Measurements from ENCODE around the gene TEKTIP1. TPM values are rescaled to one million over a fixed set of nuclear protein-coding genes. Genes with fewer than 3 reads are reported as not detected.

Gene TEKTIP1
- total and polyA plus RNA-seq, 9 of the 15 experiments (the other 6 are each of a cell fraction or from before 2014, with no cell fraction given), result 0.66 TPM; not detected in 8

DNA sequence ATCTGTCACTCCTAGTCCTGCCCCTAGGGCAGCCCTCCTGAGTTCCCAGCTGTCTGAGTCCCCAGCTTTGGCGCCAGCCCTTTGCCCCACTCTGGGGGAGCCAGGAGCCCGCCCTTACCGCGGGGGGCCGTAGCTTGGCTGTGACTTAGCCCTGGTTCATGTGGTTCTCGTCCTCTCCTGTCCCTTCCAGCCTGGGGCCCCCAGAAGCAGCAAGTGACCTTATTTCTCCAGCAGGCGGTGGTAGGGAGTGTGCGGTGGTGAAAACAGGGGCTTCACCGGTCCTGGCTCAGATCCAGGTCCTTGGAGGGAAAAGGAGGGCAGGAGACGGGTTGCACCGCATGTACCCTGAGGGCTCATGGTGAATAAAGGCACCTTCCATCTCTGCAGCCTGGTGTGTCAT lies 54.2 kb downstream of the TEKTIP1 start:
- no peak overlapping the region for H3K4me3 ChIP-seq
- WGBS (ENCODE audit: insufficient coverage, low coverage, missing lambda C conversion rate), result 77% methylated on average over 6 of the region's 11 CpGs
- ChIA-PET POLR2A (interaction anchor here (0.8 to 3.1 kb wide), 3 partner anchors 8 to 15 kb away, joined by 3 to 29 read pairs (median 6); partner anchors contain the start of genes GIPC3 and TBXA2R), CTCF (ENCODE audit: low intra/inter-chr PET ratio) (no interaction called here)
- H3K36me3 ChIP-seq (ENCODE audit: control insufficient read depth, insufficient read depth, low read length), result peaks cover 6% of the 10 kb centered on the region; the same call in 1 of the 3 replicates
- in situ Hi-C loops (cut with MboI), result no loop called here
- no peaks in the 10 kb centered on the region for H4K20me1 ChIP-seq (replicated peaks; ENCODE audit: control insufficient read depth, insufficient read depth, low read length)
- H3K79me2 ChIP-seq (ENCODE audit: control insufficient read depth, insufficient read depth, low read length), result no peaks in the 10 kb centered on the region
- ATAC-seq (no peak), FAIRE-seq (no peak), DNase-seq (ENCODE audit: extremely low read depth in 1 of 4, low spot score in 3 of 4) (no peak)
- H3K4me2 ChIP-seq (ENCODE audit: insufficient read depth, low read length), result no peak overlapping the region
- no peak overlapping the region for H3K9ac ChIP-seq (ENCODE audit: insufficient read depth in 1 of 2, low read depth in 2 of 2, low read length in 2 of 2)
- H3K27me3 ChIP-seq (ENCODE audit: control insufficient read depth in 2 of 2, insufficient read depth in 2 of 2, low read length in 2 of 2), result no peaks in the 10 kb centered on the region
- H3K9me3 ChIP-seq (replicated peaks; ENCODE audit: control insufficient read depth, insufficient read depth, low read depth, low read length), result peaks cover 14% of the 10 kb centered on the region
- no peak overlapping the region for H2AFZ ChIP-seq (ENCODE audit: low read depth, low read length)
- H3K27ac ChIP-seq (ENCODE audit: extremely low read depth, low read depth, low read length), result no peak overlapping the region
- intact Hi-C loops (cut with micrococcal nuclease), result no loop called here
- peaks cover 0 to 14% of the 10 kb centered on the region in 2 experiments; a peak in 1 of 5 replicates for H3K4me1 ChIP-seq (replicated peaks in 1 of 2; ENCODE audit: control insufficient read depth in 2 of 2, insufficient read depth in 2 of 2, low read length in 2 of 2)
- no peaks in the 10 kb centered on the region for H3K9me1 ChIP-seq (ENCODE audit: control insufficient read depth, insufficient read depth, low read length)
- TF ChIP-seq POLR2G (IDR thresholded peaks at IDR 0.05; ENCODE audit: low read depth, low read length) (peak; percentile 69), SUPT5H (IDR thresholded peaks at IDR 0.05) (0 out of 2 replicates have a peak, but pooled peaks have one; percentile 27), ZFPM2 (CRISPR knock-in tag; IDR thresholded peaks at IDR 0.05) (no peak), POLR2AphosphoS2 (IDR thresholded peaks at IDR 0.05; ENCODE audit: low read length) (peak; percentile 46; the same call in 1 of the 2 replicates), NFIC (IDR thresholded peaks at IDR 0.05) (peak; percentile 74)
- no TSS peak for BruUV-seq (replicated peaks)

Small RNA genes within 50 kb of the gene (small RNA-seq; reads per million reads assigned to genes)
- gene AC005786.1 (not detected), gene RF00212 (not detected)

Other genes starting within 250 kb of the TEKTIP1 start
Only the 7 nearest of the 16 such genes appear.
- 0.45 and 1.2 TPM in 2 replicates for gene SMIM24, start 58.6 kb upstream of the TEKTIP1 start, total RNA-seq (2014; rRNA removed)
- gene SMIM24, start 58.6 kb upstream of the TEKTIP1 start, total RNA-seq (2014; rRNA removed; fragmentation: Illumina TruSeq; extraction: Trizol), result 0.73 and 1.1 TPM in 2 replicates
- gene SMIM24, start 58.6 kb upstream of the TEKTIP1 start, total RNA-seq (2015; rRNA removed; fragmentation: Illumina TruSeq; extraction: Trizol), result not detected in 2 replicates
- gene SMIM24, start 58.6 kb upstream of the TEKTIP1 start, total RNA-seq (2021), result 1.1 and 1.4 TPM in 2 replicates
- gene SMIM24, start 58.6 kb upstream of the TEKTIP1 start, polyA plus RNA-seq (2011; rRNA removed), result 12.3 and 12.9 TPM in 2 replicates
- 2.9 and 3.0 TPM in 2 replicates for gene SMIM24, start 58.6 kb upstream of the TEKTIP1 start, polyA plus RNA-seq (2014; fragmentation: Illumina TruSeq; extraction: Trizol)
- gene SMIM24, start 58.6 kb upstream of the TEKTIP1 start, polyA plus RNA-seq (2014; fragmentation: Nextera tagmentation; extraction: Ambion mirVana), result 1 to 10 TPM in 1 of 2 experiments, under 1 TPM in 1; 0.86 to 1.8 TPM
- gene SMIM24, start 58.6 kb upstream of the TEKTIP1 start, polyA plus RNA-seq (2014; rRNA removed), result 0.77 and 1.6 TPM in 2 replicates
- not detected in 2 replicates for gene SMIM44, start 55.7 kb upstream of the TEKTIP1 start, total RNA-seq (2014; rRNA removed)
- not detected in 2 replicates for gene SMIM44, start 55.7 kb upstream of the TEKTIP1 start, total RNA-seq (2014; rRNA removed; fragmentation: Illumina TruSeq; extraction: Trizol)
- gene SMIM44, start 55.7 kb upstream of the TEKTIP1 start, total RNA-seq (2015; rRNA removed; fragmentation: Illumina TruSeq; extraction: Trizol), result not detected in 2 replicates
- not detected in 2 replicates for gene SMIM44, start 55.7 kb upstream of the TEKTIP1 start, total RNA-seq (2021)
- not detected in 2 replicates for gene SMIM44, start 55.7 kb upstream of the TEKTIP1 start, polyA plus RNA-seq (2011; rRNA removed)
- not detected in 2 replicates for gene SMIM44, start 55.7 kb upstream of the TEKTIP1 start, polyA plus RNA-seq (2014; fragmentation: Illumina TruSeq; extraction: Trizol)
- not detected for gene SMIM44, start 55.7 kb upstream of the TEKTIP1 start, polyA plus RNA-seq (2014; fragmentation: Nextera tagmentation; extraction: Ambion mirVana)
- gene SMIM44, start 55.7 kb upstream of the TEKTIP1 start, polyA plus RNA-seq (2014; rRNA removed), result not detected in 2 replicates
- gene DOHH, start 38.5 kb upstream of the TEKTIP1 start, total RNA-seq (2014; rRNA removed), result 47.2 and 58.7 TPM in 2 replicates
- 1.1 and 1.8 TPM in 2 replicates for gene DOHH, start 38.5 kb upstream of the TEKTIP1 start, total RNA-seq (2014; rRNA removed; fragmentation: Illumina TruSeq; extraction: Trizol)
- 10.4 and 10.6 TPM in 2 replicates for gene DOHH, start 38.5 kb upstream of the TEKTIP1 start, total RNA-seq (2015; rRNA removed; fragmentation: Illumina TruSeq; extraction: Trizol)
- gene DOHH, start 38.5 kb upstream of the TEKTIP1 start, total RNA-seq (2021), result 21.4 and 31.0 TPM in 2 replicates
- 5.1 and 6.3 TPM in 2 replicates for gene DOHH, start 38.5 kb upstream of the TEKTIP1 start, polyA plus RNA-seq (2011; rRNA removed)
- gene DOHH, start 38.5 kb upstream of the TEKTIP1 start, polyA plus RNA-seq (2014; fragmentation: Illumina TruSeq; extraction: Trizol), result 1.2 and 8.2 TPM in 2 replicates
- gene DOHH, start 38.5 kb upstream of the TEKTIP1 start, polyA plus RNA-seq (2014; fragmentation: Nextera tagmentation; extraction: Ambion mirVana), result under 1 TPM; 0.14 to 0.15 TPM
- 31.2 and 32.8 TPM in 2 replicates for gene DOHH, start 38.5 kb upstream of the TEKTIP1 start, polyA plus RNA-seq (2014; rRNA removed)
- gene FZR1, start 32.9 kb upstream of the TEKTIP1 start, total RNA-seq (2014; rRNA removed), result 24.1 and 42.2 TPM in 2 replicates
- gene FZR1, start 32.9 kb upstream of the TEKTIP1 start, total RNA-seq (2014; rRNA removed; fragmentation: Illumina TruSeq; extraction: Trizol), result 5.0 and 5.7 TPM in 2 replicates
- 18.0 and 22.3 TPM in 2 replicates for gene FZR1, start 32.9 kb upstream of the TEKTIP1 start, total RNA-seq (2015; rRNA removed; fragmentation: Illumina TruSeq; extraction: Trizol)
- 45.4 and 48.0 TPM in 2 replicates for gene FZR1, start 32.9 kb upstream of the TEKTIP1 start, total RNA-seq (2021)
- gene FZR1, start 32.9 kb upstream of the TEKTIP1 start, polyA plus RNA-seq (2011; rRNA removed), result 22.2 and 37.4 TPM in 2 replicates
- gene FZR1, start 32.9 kb upstream of the TEKTIP1 start, polyA plus RNA-seq (2014; fragmentation: Illumina TruSeq; extraction: Trizol), result 21.6 and 40.6 TPM in 2 replicates
- under 1 TPM; 0.18 to 0.28 TPM for gene FZR1, start 32.9 kb upstream of the TEKTIP1 start, polyA plus RNA-seq (2014; fragmentation: Nextera tagmentation; extraction: Ambion mirVana)
- gene FZR1, start 32.9 kb upstream of the TEKTIP1 start, polyA plus RNA-seq (2014; rRNA removed), result 23.6 and 30.6 TPM in 2 replicates
- gene MFSD12, start 18.4 kb downstream of the TEKTIP1 start, total RNA-seq (2014; rRNA removed), result 99.9 and 103 TPM in 2 replicates
- 18.8 and 21.5 TPM in 2 replicates for gene MFSD12, start 18.4 kb downstream of the TEKTIP1 start, total RNA-seq (2014; rRNA removed; fragmentation: Illumina TruSeq; extraction: Trizol)
- 34.8 and 40.7 TPM in 2 replicates for gene MFSD12, start 18.4 kb downstream of the TEKTIP1 start, total RNA-seq (2015; rRNA removed; fragmentation: Illumina TruSeq; extraction: Trizol)
- 110 and 112 TPM in 2 replicates for gene MFSD12, start 18.4 kb downstream of the TEKTIP1 start, total RNA-seq (2021)
- 31.8 and 53.9 TPM in 2 replicates for gene MFSD12, start 18.4 kb downstream of the TEKTIP1 start, polyA plus RNA-seq (2011; rRNA removed)
- gene MFSD12, start 18.4 kb downstream of the TEKTIP1 start, polyA plus RNA-seq (2014; fragmentation: Illumina TruSeq; extraction: Trizol), result 28.2 and 63.0 TPM in 2 replicates
- 1 to 10 TPM in 1 of 2 experiments, under 1 TPM in 1; 0.69 to 1.7 TPM for gene MFSD12, start 18.4 kb downstream of the TEKTIP1 start, polyA plus RNA-seq (2014; fragmentation: Nextera tagmentation; extraction: Ambion mirVana)
- gene MFSD12, start 18.4 kb downstream of the TEKTIP1 start, polyA plus RNA-seq (2014; rRNA removed), result 79.9 and 80.7 TPM in 2 replicates
- gene HMG20B, start 33.8 kb downstream of the TEKTIP1 start, total RNA-seq (2014; rRNA removed), result 137 and 148 TPM in 2 replicates
- gene HMG20B, start 33.8 kb downstream of the TEKTIP1 start, total RNA-seq (2014; rRNA removed; fragmentation: Illumina TruSeq; extraction: Trizol), result 18.2 and 18.5 TPM in 2 replicates
- gene HMG20B, start 33.8 kb downstream of the TEKTIP1 start, total RNA-seq (2015; rRNA removed; fragmentation: Illumina TruSeq; extraction: Trizol), result 37.6 and 38.6 TPM in 2 replicates
- 122 and 125 TPM in 2 replicates for gene HMG20B, start 33.8 kb downstream of the TEKTIP1 start, total RNA-seq (2021)
- 47.6 and 54.4 TPM in 2 replicates for gene HMG20B, start 33.8 kb downstream of the TEKTIP1 start, polyA plus RNA-seq (2011; rRNA removed)
- 25.6 and 53.2 TPM in 2 replicates for gene HMG20B, start 33.8 kb downstream of the TEKTIP1 start, polyA plus RNA-seq (2014; fragmentation: Illumina TruSeq; extraction: Trizol)
- under 1 TPM; 0.35 to 0.78 TPM for gene HMG20B, start 33.8 kb downstream of the TEKTIP1 start, polyA plus RNA-seq (2014; fragmentation: Nextera tagmentation; extraction: Ambion mirVana)
- gene HMG20B, start 33.8 kb downstream of the TEKTIP1 start, polyA plus RNA-seq (2014; rRNA removed), result 159 and 172 TPM in 2 replicates
- 0.54 and 1.2 TPM in 2 replicates for gene GIPC3, start 46.3 kb downstream of the TEKTIP1 start, total RNA-seq (2014; rRNA removed)
- gene GIPC3, start 46.3 kb downstream of the TEKTIP1 start, total RNA-seq (2014; rRNA removed; fragmentation: Illumina TruSeq; extraction: Trizol), result 0.83 and 0.91 TPM in 2 replicates
- 0.98 and 1.0 TPM in 2 replicates for gene GIPC3, start 46.3 kb downstream of the TEKTIP1 start, total RNA-seq (2015; rRNA removed; fragmentation: Illumina TruSeq; extraction: Trizol)
- gene GIPC3, start 46.3 kb downstream of the TEKTIP1 start, total RNA-seq (2021), result 3.3 and 3.9 TPM in 2 replicates
- gene GIPC3, start 46.3 kb downstream of the TEKTIP1 start, polyA plus RNA-seq (2011; rRNA removed), result 2.5 and 3.1 TPM in 2 replicates
- 3.0 and 3.6 TPM in 2 replicates for gene GIPC3, start 46.3 kb downstream of the TEKTIP1 start, polyA plus RNA-seq (2014; fragmentation: Illumina TruSeq; extraction: Trizol)
- under 1 TPM in 1 of 2 experiments, not detected in 1; 0.03 TPM for gene GIPC3, start 46.3 kb downstream of the TEKTIP1 start, polyA plus RNA-seq (2014; fragmentation: Nextera tagmentation; extraction: Ambion mirVana)
- 1.9 and 2.3 TPM in 2 replicates for gene GIPC3, start 46.3 kb downstream of the TEKTIP1 start, polyA plus RNA-seq (2014; rRNA removed)

All from K562 (cell line).